Transverse colon (tissue), 4 donors: ENCODE data around the gene PAX7. TPM values are rescaled to one million over a fixed set of nuclear protein-coding genes. Genes with fewer than 3 reads are reported as not detected.

Experiments used
- DNase-seq: peaks from one replicate; pipeline ENCODE4 v3.0.0-alpha.2; 2019
- H3K27ac ChIP-seq, 4 donors: fragments of 200-600 bp; sonication (generic); 2 replicates each; pipeline ENCODE4 v1.5.1; 2016 to 2018; ENCODE audit warnings: inconsistent platforms in 4 of 4
- H3K27me3 ChIP-seq: fragments of 200-600 bp; sonication (generic); 2 replicates; pipeline ENCODE4 v1.5.1; 2017; ENCODE audit warnings: inconsistent platforms
- H3K36me3 ChIP-seq, 4 donors: fragments of 200-600 bp; sonication (generic); 2 replicates each; pipeline ENCODE4 v1.5.1; 2017 to 2019; ENCODE audit warnings: inconsistent platforms in 4 of 4
- H3K4me1 ChIP-seq, 4 donors: fragments of 200-600 bp; sonication (generic); 2 replicates each; pipeline ENCODE4 v1.5.1; 2017 to 2020; ENCODE audit warnings: inconsistent platforms in 4 of 4
- H3K4me3 ChIP-seq, 4 donors: fragments of 200-600 bp; sonication (generic); 1 replicate in 1 of 4; 2 replicates in 3 of 4; pipeline versions ENCODE4 v1.5.1 to v1.6.1; 2017 to 2019; ENCODE audit warnings: inconsistent platforms in 4 of 4
- H3K9me3 ChIP-seq, 2 donors: fragments of 200-600 bp; sonication (generic); 2 replicates each; pipeline ENCODE4 v1.5.1; 2017 to 2019; ENCODE audit warnings: inconsistent platforms in 2 of 2
- EP300 ChIP-seq: sonication (generic); formaldehyde crosslinking; IDR thresholded peaks from one replicate; pipeline ENCODE4 v1.6.1; 2017; ENCODE audit warnings: antibody characterized with exemption, low read depth
- POLR2A ChIP-seq: fragments of 450-650 bp; IDR thresholded peaks from one replicate; pipeline ENCODE4 v1.6.1; 2016; ENCODE audit warnings: antibody characterized with exemption, mild to moderate bottlenecking, moderate library complexity
- POLR2AphosphoS5 ChIP-seq, 3 donors: sonication (generic); formaldehyde crosslinking; IDR thresholded peaks; one replicate each; pipeline ENCODE4 v1.6.1; 2016; ENCODE audit warnings: antibody characterized with exemption in 3 of 3
- WGBS, 2 donors: methylation state at CpG; one replicate each; pipeline ENCODE4 v1.1.5; 2018; ENCODE audit warnings: low coverage in 1 of 2; 5-methylcytosine and 5-hydroxymethylcytosine counted together
- in situ Hi-C, 4 donors: fragments of 200-750 bp; cut with MboI; loops; one replicate each; pipeline versions ENCODE4 v1.15.0 to v1.15.1; 2017; ENCODE audit warnings: low sequenced_read_pairs in 3 of 4, low pct_ligation_motif_present in 1 of 4, low pct_unique_long_range_greater_than_20kb in 1 of 4
- intact Hi-C: fragments of 100-400 bp; cut with DNase I; formaldehyde crosslinking; loops from one replicate; pipeline ENCODE4 v1.15.1; 2023; ENCODE audit warnings: low total_unique reads
- total RNA-seq, 4 donors: library from RNA; depleted of rRNA; stranded (reverse); fragments of >200 nt; gene quantifications; one replicate each; pipeline ENCODE4 v1.1.0, GENCODE V29; 2016
- TF ChIP-seq, protein P1 (sequence below), 5 experiments: fragments of 200-600 bp in 3 of 5; fragments of 450-650 bp in 2 of 5; sonication (generic) in 3 of 5; IDR thresholded peaks; 1 replicate in 2 of 5; 2 replicates in 3 of 5; pipeline ENCODE4 v1.5.1; 2016 to 2017; ENCODE audit warnings: antibody characterized with exemption in 5 of 5, inconsistent platforms in 3 of 5, mild to moderate bottlenecking in 2 of 5, moderate library complexity in 1 of 5

The PAX7 gene
- total RNA-seq, 4 donors from 2014 or later = not detected

DNA sequence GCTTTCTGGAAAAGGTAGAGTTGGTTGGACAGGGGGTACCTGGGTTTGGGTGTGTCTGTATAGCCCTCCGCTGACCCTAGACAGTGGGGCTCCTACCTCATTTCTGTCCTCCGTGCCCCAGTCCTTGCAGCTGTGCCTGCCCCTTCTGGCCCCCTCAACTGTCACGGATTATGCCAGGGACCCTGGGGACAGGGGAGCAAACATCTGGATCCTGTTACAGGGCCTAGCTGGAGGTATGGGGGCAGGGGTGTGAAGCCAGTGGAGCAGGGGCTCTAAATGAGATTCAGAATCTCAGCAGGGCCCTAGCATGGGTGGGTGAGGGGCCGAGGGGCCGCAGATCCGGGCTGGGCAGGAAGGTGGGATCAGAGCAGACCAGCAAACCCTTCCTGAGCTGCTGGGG, 147.8 kb downstream of the PAX7 start:
- intact Hi-C loops (no loop called here), in situ Hi-C loops (no loop called here)
- Histone ChIP-seq H3K36me3 (no peaks in the 10 kb centered on the region), H3K27me3 (peaks cover 43% of the 10 kb centered on the region), H3K4me1 (no peaks in the 10 kb centered on the region), H3K4me3 (no peak overlapping the region), H3K9me3 (no peaks in the 10 kb centered on the region), H3K27ac (no peak overlapping the region)
- DNase-seq = no peak
- TF ChIP-seq POLR2AphosphoS5 (IDR thresholded peaks at IDR 0.05) = no peak
- no peak for TF ChIP-seq EP300
- TF ChIP-seq POLR2A = no peak
- TF ChIP-seq, protein P1, sequence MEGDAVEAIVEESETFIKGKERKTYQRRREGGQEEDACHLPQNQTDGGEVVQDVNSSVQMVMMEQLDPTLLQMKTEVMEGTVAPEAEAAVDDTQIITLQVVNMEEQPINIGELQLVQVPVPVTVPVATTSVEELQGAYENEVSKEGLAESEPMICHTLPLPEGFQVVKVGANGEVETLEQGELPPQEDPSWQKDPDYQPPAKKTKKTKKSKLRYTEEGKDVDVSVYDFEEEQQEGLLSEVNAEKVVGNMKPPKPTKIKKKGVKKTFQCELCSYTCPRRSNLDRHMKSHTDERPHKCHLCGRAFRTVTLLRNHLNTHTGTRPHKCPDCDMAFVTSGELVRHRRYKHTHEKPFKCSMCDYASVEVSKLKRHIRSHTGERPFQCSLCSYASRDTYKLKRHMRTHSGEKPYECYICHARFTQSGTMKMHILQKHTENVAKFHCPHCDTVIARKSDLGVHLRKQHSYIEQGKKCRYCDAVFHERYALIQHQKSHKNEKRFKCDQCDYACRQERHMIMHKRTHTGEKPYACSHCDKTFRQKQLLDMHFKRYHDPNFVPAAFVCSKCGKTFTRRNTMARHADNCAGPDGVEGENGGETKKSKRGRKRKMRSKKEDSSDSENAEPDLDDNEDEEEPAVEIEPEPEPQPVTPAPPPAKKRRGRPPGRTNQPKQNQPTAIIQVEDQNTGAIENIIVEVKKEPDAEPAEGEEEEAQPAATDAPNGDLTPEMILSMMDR (IDR thresholded peaks at IDR 0.05) = no peak
- 38% methylated on average over 6 of the region's 6 CpGs; no CpG with 5 or more reads in 1 of the 2 donors for WGBS, 2 donors

DNA sequence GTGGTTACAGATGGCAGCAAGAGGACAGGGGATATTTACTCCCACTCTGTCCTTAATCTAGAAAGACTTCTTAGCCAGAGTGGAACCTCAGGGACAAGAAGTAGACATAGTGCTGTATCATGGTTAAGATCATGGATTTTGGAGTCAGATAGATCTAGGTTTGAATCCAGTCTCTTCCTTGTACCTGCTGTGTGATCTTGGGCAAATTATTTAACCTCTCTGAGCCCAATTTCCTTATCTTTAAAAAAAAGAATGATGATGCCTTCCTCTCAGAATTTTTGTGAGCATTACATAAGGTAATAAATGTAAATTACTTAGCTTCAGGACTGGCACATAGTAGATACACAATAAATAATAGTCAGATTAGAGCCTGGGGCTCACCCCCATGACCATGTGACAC, 150.4 kb downstream of the PAX7 start:
- Histone ChIP-seq H3K4me1 (no peaks in the 10 kb centered on the region), H3K27ac (no peak overlapping the region), H3K36me3 (no peaks in the 10 kb centered on the region), H3K9me3 (no peaks in the 10 kb centered on the region), H3K4me3 (no peak overlapping the region), H3K27me3 (peaks cover 33% of the 10 kb centered on the region)
- TF ChIP-seq, protein P1 (IDR thresholded peaks at IDR 0.05) = no peak
- TF ChIP-seq POLR2A (no peak), EP300 (no peak), POLR2AphosphoS5 (IDR thresholded peaks at IDR 0.05) (no peak)
- in situ Hi-C loops (no loop called here), intact Hi-C loops (no loop called here)
- no peak for DNase-seq

DNA sequence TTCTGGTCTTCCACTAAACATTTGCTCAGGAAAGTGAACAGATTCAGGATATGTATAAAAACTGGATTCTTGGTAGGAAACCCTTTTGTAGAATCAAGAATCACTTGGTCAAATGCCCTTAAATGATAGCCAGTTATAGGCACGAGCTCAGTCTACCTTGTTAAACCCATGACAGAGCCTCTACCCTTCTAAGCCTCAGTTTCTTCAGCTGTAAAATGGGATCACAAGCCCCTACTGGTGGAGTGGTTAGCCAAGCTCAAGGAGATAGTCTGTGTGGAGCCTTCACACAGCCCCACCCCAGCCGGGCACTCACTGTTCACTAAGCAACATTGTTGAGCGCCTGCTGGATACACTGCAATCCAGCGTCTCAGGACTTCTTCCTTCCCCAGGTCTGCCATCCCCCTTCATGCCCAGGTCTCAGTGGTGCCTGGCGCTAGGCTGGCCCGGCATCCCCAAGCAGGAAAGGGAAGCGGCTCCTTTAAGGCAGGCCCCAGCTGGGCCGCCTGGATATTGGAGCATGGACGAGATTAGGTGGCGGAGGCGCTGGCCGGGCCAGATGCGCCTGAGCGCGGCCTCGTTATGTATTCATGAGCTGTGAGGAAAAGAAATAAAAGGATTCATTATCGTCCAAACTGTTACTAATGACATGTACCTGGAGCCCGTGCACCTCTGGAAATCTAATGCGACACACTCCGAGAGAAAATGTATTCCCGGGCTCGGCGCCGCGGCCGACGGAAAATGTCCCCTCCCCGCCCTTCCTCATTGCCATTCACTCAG, 153.2 kb downstream of the PAX7 start:
- Histone ChIP-seq H3K4me1 (no peaks in the 10 kb centered on the region), H3K27ac (no peak overlapping the region), H3K9me3 (no peaks in the 10 kb centered on the region), H3K36me3 (no peaks in the 10 kb centered on the region), H3K4me3 (no peak overlapping the region), H3K27me3 (peaks cover 37% of the 10 kb centered on the region)
- TF ChIP-seq POLR2AphosphoS5 (IDR thresholded peaks at IDR 0.05) = no peak
- TF ChIP-seq, protein P1 (IDR thresholded peaks at IDR 0.05) = no peak
- TF ChIP-seq EP300 = no peak
- no peak for TF ChIP-seq POLR2A
- in situ Hi-C loops = no loop called here
- DNase-seq = no peak
- WGBS, 2 donors = 60 to 81% methylated on average over 1 to 28 of the region's 28 CpGs
- intact Hi-C loops = no loop called here

DNA sequence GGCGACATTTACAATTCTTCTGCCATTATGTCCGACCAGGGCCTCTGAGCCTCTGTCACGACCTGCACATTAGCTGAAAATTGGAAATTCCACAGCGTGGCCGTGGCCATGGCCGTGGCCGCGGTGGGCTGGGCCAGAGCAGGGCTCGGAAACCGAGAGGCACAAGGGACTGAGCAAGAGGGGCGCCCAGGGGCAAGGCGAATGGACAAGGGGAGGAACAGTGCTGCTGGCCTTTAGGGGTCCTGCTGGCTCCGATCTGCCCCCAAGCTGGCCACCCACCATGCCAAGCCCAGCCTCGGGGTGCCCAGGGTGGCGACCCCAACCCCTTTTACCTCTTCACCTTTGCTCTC, 153.8 kb downstream of the PAX7 start:
- Histone ChIP-seq H3K4me1 (no peaks in the 10 kb centered on the region), H3K27me3 (peaks cover 43% of the 10 kb centered on the region), H3K4me3 (no peak overlapping the region), H3K36me3 (no peaks in the 10 kb centered on the region), H3K27ac (no peak overlapping the region), H3K9me3 (no peaks in the 10 kb centered on the region)
- TF ChIP-seq, protein P1 (IDR thresholded peaks at IDR 0.05) = no peak
- TF ChIP-seq EP300 = no peak
- no peak for TF ChIP-seq POLR2A
- TF ChIP-seq POLR2AphosphoS5 (IDR thresholded peaks at IDR 0.05) = no peak
- in situ Hi-C loops = no loop called here
- intact Hi-C loops = no loop called here
- no peak for DNase-seq
- 58 to 80% methylated on average over 3 to 15 of the region's 15 CpGs for WGBS, 2 donors
